Measurements from ENCODE around the gene TNS2.
"Not testable (repeated sequence)": the region's sequence is repeated elsewhere in the genome, so short reads cannot be mapped to it uniquely, and the experiment has no call there.

Gene TNS2

GRCh38 chr12:53097207-53097563, 47.3 kb downstream of the TNS2 start:
- no peak for DNase-seq

GRCh38 chr12:53097564-53098353, 47.9 kb downstream of the TNS2 start, which contains the start of gene IGFBP6:
Gene IGFBP6 (plus strand): TSS chr12:53097667. CDS start chr12:53097718, 51 bp downstream.
- no peak for DNase-seq

GRCh38 chr12:53098354-53098981, 48.6 kb downstream of the TNS2 start:
- DNase-seq: no peak

- DNase-seq: peak; percentile 48
Measured at GRCh38 chr12:53099071-53099882, 49.4 kb downstream of the TNS2 start.

GRCh38 chr12:53100466-53101151, 50.7 kb downstream of the TNS2 start:
- DNase-seq: no peak

- DNase-seq: no peak
Measured at GRCh38 chr12:53101266-53101665, 51.4 kb downstream of the TNS2 start.

GRCh38 chr12:53101931-53102781, 52.3 kb downstream of the TNS2 start:
- no peak for DNase-seq

GRCh38 chr12:53102883-53103807, 53.3 kb downstream of the TNS2 start, which contains the start of gene SOAT2:
Gene SOAT2 (plus strand): TSS chr12:53103486. CDS start chr12:53103578, 92 bp downstream.
- DNase-seq: peak; percentile 7

- no peak for DNase-seq
Measured at GRCh38 chr12:53103860-53104305, 54.0 kb downstream of the TNS2 start.

- no peak for DNase-seq
Measured at GRCh38 chr12:53105256-53105655, 55.4 kb downstream of the TNS2 start.

- DNase-seq: no peak
Measured at GRCh38 chr12:53105712-53106439, 56.0 kb downstream of the TNS2 start.

- no peak for DNase-seq
Measured at GRCh38 chr12:53107122-53107521, 57.3 kb downstream of the TNS2 start.

- not testable (repeated sequence) for DNase-seq
Measured at GRCh38 chr12:53112431-53112830, 62.6 kb downstream of the TNS2 start.

GRCh38 chr12:53113136-53113705, 63.4 kb downstream of the TNS2 start:
- no peak for DNase-seq

- no peak for DNase-seq
Measured at GRCh38 chr12:53113951-53114350, 64.1 kb downstream of the TNS2 start.
